Stimulated activated naive B cell treated with anti-CD40 and anti-IgM and Interleukin-4, amounts not matched to agents 10 μg/mL and 1 μg/mL and 100 μg/mL, for 72 hours (primary cell): Measurements from ENCODE around the gene NKX2-4.
"Not testable (repeated sequence)": the region's sequence is repeated elsewhere in the genome, so short reads cannot be mapped to it uniquely, and the experiment has no call there.

Source experiments
- ATAC-seq, 2 donors: fragments of 150-1000 bp; cut with Tn5 transposase; replicated peaks; 2 replicates each; pipeline ENCODE4 v1.10.0; 2021; ENCODE audit warnings: moderate library complexity in 1 of 2
- DNase-seq: peaks from one replicate; pipeline ENCODE4 v3.0.0; 2021
- H3K27ac Mint-ChIP-seq: one replicate; pipeline ENCODE4 v1.8.0; 2022; ENCODE audit warnings: mild to moderate bottlenecking, mixed read lengths
- H3K27me3 Mint-ChIP-seq, 2 donors: one replicate each; pipeline ENCODE4 v1.8.0; 2022; ENCODE audit warnings: mixed read lengths in 2 of 2
- H3K36me3 Mint-ChIP-seq, 2 donors: one replicate each; pipeline ENCODE4 v1.8.0; 2022; ENCODE audit warnings: mixed read lengths in 2 of 2, mild to moderate bottlenecking in 1 of 2
- H3K4me1 Mint-ChIP-seq, 2 donors: one replicate each; pipeline ENCODE4 v1.8.0; 2022; ENCODE audit warnings: mixed read lengths in 2 of 2, mild to moderate bottlenecking in 1 of 2
- H3K4me3 Mint-ChIP-seq, 2 donors: one replicate each; pipeline ENCODE4 v1.8.0; 2022; ENCODE audit warnings: mild to moderate bottlenecking in 2 of 2, mixed read lengths in 2 of 2, moderate library complexity in 1 of 2
- H3K9me3 Mint-ChIP-seq, 2 donors: one replicate each; pipeline ENCODE4 v1.8.0; 2022; ENCODE audit warnings: mixed read lengths in 2 of 2, mild to moderate bottlenecking in 1 of 2

The NKX2-4 gene

GRCh38 chr20:21397341-21398108 is at the start of gene NKX2-4:
Gene NKX2-4, minus strand, starts transcription at chr20:21397526. Its CDS starts 127 bp downstream, at chr20:21397399.
- peaks cover 0 to 1% of the 10 kb centered on the region in 2 donors for H3K9me3 Mint-ChIP-seq
- H3K4me3 Mint-ChIP-seq = peak within 1 kb of the TSS; percentile 67 to 73
- H3K27ac Mint-ChIP-seq = peak within 1 kb of the TSS; percentile 85
- peaks cover 42 to 71% of the 10 kb centered on the region in 2 donors for H3K27me3 Mint-ChIP-seq
- ATAC-seq = no peak
- H3K4me1 Mint-ChIP-seq = peaks cover 9 to 17% of the 10 kb centered on the region in 2 donors
- DNase-seq = no peak
- peaks cover 0 to 2% of the 10 kb centered on the region in 2 donors for H3K36me3 Mint-ChIP-seq

- H3K36me3 Mint-ChIP-seq = no peaks in the 10 kb centered on the region
- no peaks in the 10 kb centered on the region for H3K9me3 Mint-ChIP-seq
- H3K27me3 Mint-ChIP-seq = peaks cover 22 to 37% of the 10 kb centered on the region in 2 donors
- ATAC-seq (no peak), DNase-seq (no peak)
- no peak overlapping the region for H3K4me3 Mint-ChIP-seq
- H3K27ac Mint-ChIP-seq = no peak overlapping the region
- H3K4me1 Mint-ChIP-seq = no peaks in the 10 kb centered on the region
These were observed 40.5 kb upstream of the NKX2-4 start for GRCh38 chr20:21437816-21438215.

- Mint-ChIP-seq H3K27ac (no peak overlapping the region), H3K4me3 (no peak overlapping the region), H3K9me3 (no peaks in the 10 kb centered on the region), H3K36me3 (no peaks in the 10 kb centered on the region), H3K27me3 (peaks cover 25 to 38% of the 10 kb centered on the region in 2 donors), H3K4me1 (no peaks in the 10 kb centered on the region)
- DNase-seq = no peak
- no peak for ATAC-seq
These were observed 39.9 kb upstream of the NKX2-4 start for GRCh38 chr20:21437248-21437647.

GRCh38 chr20:21436205-21436604 is 38.9 kb upstream of the NKX2-4 start:
- no peak overlapping the region for H3K27ac Mint-ChIP-seq
- no peaks in the 10 kb centered on the region for H3K9me3 Mint-ChIP-seq
- no peaks in the 10 kb centered on the region for H3K36me3 Mint-ChIP-seq
- DNase-seq (no peak), ATAC-seq (no peak)
- no peaks in the 10 kb centered on the region for H3K4me1 Mint-ChIP-seq
- H3K4me3 Mint-ChIP-seq = no peak overlapping the region
- peaks cover 25 to 32% of the 10 kb centered on the region in 2 donors for H3K27me3 Mint-ChIP-seq

GRCh38 chr20:21435576-21435975 is 38.2 kb upstream of the NKX2-4 start:
- Mint-ChIP-seq H3K4me3 (no peak overlapping the region), H3K9me3 (no peaks in the 10 kb centered on the region), H3K27me3 (peaks cover 25 to 31% of the 10 kb centered on the region in 2 donors), H3K4me1 (no peaks in the 10 kb centered on the region), H3K27ac (no peak overlapping the region), H3K36me3 (no peaks in the 10 kb centered on the region)
- DNase-seq (no peak), ATAC-seq (no peak)

- DNase-seq (no peak), ATAC-seq (no peak)
- Mint-ChIP-seq H3K4me1 (no peaks in the 10 kb centered on the region), H3K4me3 (no peak overlapping the region), H3K36me3 (no peaks in the 10 kb centered on the region), H3K27ac (no peak overlapping the region), H3K27me3 (peaks cover 34 to 47% of the 10 kb centered on the region in 2 donors), H3K9me3 (no peaks in the 10 kb centered on the region)
These were observed 36.1 kb upstream of the NKX2-4 start for GRCh38 chr20:21433329-21433890.

GRCh38 chr20:21432911-21433310 is 35.6 kb upstream of the NKX2-4 start:
- no peak for ATAC-seq

GRCh38 chr20:21430020-21430419 is 32.7 kb upstream of the NKX2-4 start:
- Mint-ChIP-seq H3K27me3 (peaks cover 24 to 44% of the 10 kb centered on the region in 2 donors), H3K27ac (no peak overlapping the region), H3K9me3 (peaks cover 11 to 14% of the 10 kb centered on the region in 2 donors), H3K4me1 (no peaks in the 10 kb centered on the region), H3K36me3 (peaks cover 0 to 1% of the 10 kb centered on the region in 2 donors), H3K4me3 (no peak overlapping the region)
- ATAC-seq = no peak
- DNase-seq = no peak

More at GRCh38 chr20:21432911-21433310, 35.6 kb upstream of the NKX2-4 start:
- no peaks in the 10 kb centered on the region for H3K4me1 Mint-ChIP-seq
- H3K27me3 Mint-ChIP-seq = peaks cover 34 to 52% of the 10 kb centered on the region in 2 donors
- no peak for DNase-seq
- no peak overlapping the region for H3K4me3 Mint-ChIP-seq
- no peaks in the 10 kb centered on the region for H3K36me3 Mint-ChIP-seq
- no peak overlapping the region for H3K27ac Mint-ChIP-seq
- no peaks in the 10 kb centered on the region for H3K9me3 Mint-ChIP-seq

- Mint-ChIP-seq H3K4me3 (no peak overlapping the region), H3K27ac (no peak overlapping the region), H3K36me3 (peaks cover 3 to 5% of the 10 kb centered on the region in 2 donors), H3K4me1 (no peaks in the 10 kb centered on the region), H3K9me3 (peaks cover 34 to 37% of the 10 kb centered on the region in 2 donors), H3K27me3 (peaks cover 13 to 15% of the 10 kb centered on the region in 2 donors)
- no peak for ATAC-seq
- DNase-seq = no peak
These were observed 27.5 kb upstream of the NKX2-4 start for GRCh38 chr20:21424846-21425245.

- H3K4me3 Mint-ChIP-seq, H3K27me3 Mint-ChIP-seq, H3K36me3 Mint-ChIP-seq, H3K27ac Mint-ChIP-seq, DNase-seq, ATAC-seq, H3K4me1 Mint-ChIP-seq: not testable (repeated sequence)
- H3K9me3 Mint-ChIP-seq = peaks cover 36 to 40% of the 10 kb centered on the region in 2 donors
These were observed 26.4 kb upstream of the NKX2-4 start for GRCh38 chr20:21423712-21424111.

GRCh38 chr20:21421601-21422236 is 24.4 kb upstream of the NKX2-4 start:
- Mint-ChIP-seq H3K4me1 (no peaks in the 10 kb centered on the region), H3K4me3 (no peak overlapping the region), H3K27me3 (peaks cover 14 to 19% of the 10 kb centered on the region in 2 donors), H3K36me3 (peaks cover 5% of the 10 kb centered on the region in 2 donors), H3K9me3 (peaks cover 34 to 40% of the 10 kb centered on the region in 2 donors), H3K27ac (no peak overlapping the region)
- ATAC-seq = no peak
- no peak for DNase-seq

- peaks cover 20 to 31% of the 10 kb centered on the region in 2 donors for H3K9me3 Mint-ChIP-seq
- not testable (repeated sequence) for ATAC-seq
These were observed 21.8 kb upstream of the NKX2-4 start for GRCh38 chr20:21419147-21419546.

GRCh38 chr20:21413996-21414395 is 16.7 kb upstream of the NKX2-4 start:
- not testable (repeated sequence) for H3K4me1 Mint-ChIP-seq, H3K4me3 Mint-ChIP-seq, ATAC-seq, H3K36me3 Mint-ChIP-seq, DNase-seq, H3K27ac Mint-ChIP-seq
- H3K9me3 Mint-ChIP-seq = peaks cover 14 to 22% of the 10 kb centered on the region in 2 donors
- H3K27me3 Mint-ChIP-seq = peaks cover 64 to 74% of the 10 kb centered on the region in 2 donors

More at GRCh38 chr20:21419147-21419546, 21.8 kb upstream of the NKX2-4 start:
- H3K4me1 Mint-ChIP-seq, DNase-seq, H3K36me3 Mint-ChIP-seq, H3K27ac Mint-ChIP-seq, H3K4me3 Mint-ChIP-seq: not testable (repeated sequence)
- H3K27me3 Mint-ChIP-seq = peaks cover 36 to 42% of the 10 kb centered on the region in 2 donors

- Mint-ChIP-seq H3K4me3 (no peak overlapping the region), H3K36me3 (peaks cover 0 to 3% of the 10 kb centered on the region in 2 donors), H3K27ac (no peak overlapping the region), H3K4me1 (no peaks in the 10 kb centered on the region), H3K27me3 (peaks cover 52 to 72% of the 10 kb centered on the region in 2 donors), H3K9me3 (peaks cover 14 to 22% of the 10 kb centered on the region in 2 donors)
- no peak for DNase-seq
- no peak for ATAC-seq
These were observed 14.4 kb upstream of the NKX2-4 start for GRCh38 chr20:21411725-21412124.
